Measurements from ENCODE around the gene BUD13.

The BUD13 gene

DNA sequence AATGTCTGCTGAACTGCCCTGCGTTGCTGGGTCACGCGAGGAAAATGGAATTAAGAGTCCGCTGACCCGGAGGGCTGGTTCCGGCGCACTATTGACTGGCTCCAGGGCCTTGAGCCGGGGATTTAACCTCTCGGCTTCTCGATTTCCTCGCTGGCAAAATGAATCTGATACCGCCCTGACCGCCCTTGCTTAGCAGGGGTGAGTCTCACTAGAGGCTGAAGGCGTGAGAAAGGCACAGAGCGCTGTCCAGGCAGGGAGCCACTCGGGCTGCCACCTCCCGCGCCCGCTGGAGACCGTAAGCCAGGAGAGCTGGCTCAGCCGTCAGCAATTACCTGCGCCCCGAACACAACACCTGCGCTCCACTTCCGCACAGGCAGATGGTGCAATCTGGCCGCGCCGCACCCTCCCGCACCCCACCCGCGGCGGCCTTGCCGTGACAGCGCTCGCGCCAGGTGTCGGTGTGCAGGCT, 65.6 kb downstream of the BUD13 start:
- H3K27ac ChIP-seq (ENCODE audit: low read length), result no peak overlapping the region
- H3K9me3 ChIP-seq (ENCODE audit: insufficient read depth, low read depth, low read length), result no peaks in the 10 kb centered on the region
- peaks cover 23% of the 10 kb centered on the region for H3K4me1 ChIP-seq (ENCODE audit: insufficient read depth, low read length)
- H3K36me3 ChIP-seq (ENCODE audit: insufficient read depth, low read depth, low read length), result no peaks in the 10 kb centered on the region
- no peak overlapping the region for H3K4me3 ChIP-seq (ENCODE audit: low read length)
- H3K27me3 ChIP-seq (ENCODE audit: insufficient read depth, low read length), result peaks cover 15% of the 10 kb centered on the region
- no peak overlapping the region for H3K9ac ChIP-seq (ENCODE audit: low read depth, low read length)

DNA sequence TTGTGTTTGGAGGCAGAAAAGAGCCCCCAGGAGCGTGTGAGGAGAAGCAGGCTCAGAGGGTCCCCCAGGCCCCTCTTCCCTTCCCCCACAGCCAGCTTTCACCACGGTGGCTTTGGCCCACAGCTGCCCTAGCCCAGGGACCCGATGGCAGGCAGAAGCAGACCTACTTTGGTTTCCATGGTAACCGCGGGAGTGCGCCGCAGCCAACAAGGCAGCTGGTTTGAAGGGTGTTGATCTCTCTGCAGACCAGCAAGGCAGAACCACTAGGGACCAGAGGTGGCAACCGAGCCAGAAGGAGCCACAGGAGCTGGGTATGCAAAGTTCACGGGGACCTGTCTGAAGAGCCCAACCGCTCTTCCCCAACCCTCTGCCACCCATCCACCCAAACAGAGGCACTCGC, 69.4 kb downstream of the BUD13 start:
- no peak overlapping the region for H3K27ac ChIP-seq (ENCODE audit: low read length)
- no peaks in the 10 kb centered on the region for H3K27me3 ChIP-seq (ENCODE audit: insufficient read depth, low read length)
- peaks cover 11% of the 10 kb centered on the region; the same call in 1 of the 2 replicates for H3K4me1 ChIP-seq (ENCODE audit: insufficient read depth, low read length)

DNA sequence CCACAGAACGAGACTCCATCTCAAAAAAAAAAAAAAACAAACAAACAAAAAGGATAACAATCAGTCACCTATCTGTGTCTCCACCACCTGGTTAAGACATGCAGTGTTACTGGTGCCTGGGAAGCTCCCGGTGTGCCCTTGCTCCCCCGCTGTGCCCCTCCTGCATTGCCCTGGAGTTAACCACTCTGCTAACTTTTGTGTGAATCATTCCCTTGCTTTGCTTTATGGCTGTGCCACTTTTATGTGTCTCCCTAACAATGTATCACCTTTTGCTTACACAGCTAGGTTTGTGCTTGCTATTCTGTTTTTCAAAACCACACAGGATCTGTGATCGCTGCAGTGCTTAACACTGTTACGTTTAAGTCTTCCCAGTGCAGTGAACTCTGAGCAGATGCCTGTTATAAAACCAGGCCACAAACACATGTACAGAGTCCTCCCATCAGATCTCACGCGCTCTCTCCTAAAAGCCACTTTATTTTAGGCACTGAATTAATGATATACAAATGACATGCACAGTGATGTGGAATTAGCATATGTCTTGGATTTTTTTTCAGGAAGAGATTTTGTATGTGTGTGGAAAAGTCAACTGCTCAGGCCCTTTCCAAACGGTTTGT, 69.9 kb downstream of the BUD13 start:
- Histone ChIP-seq H3K9me3 (ENCODE audit: insufficient read depth, low read depth, low read length) (no peaks in the 10 kb centered on the region), H3K27me3 (ENCODE audit: insufficient read depth, low read length) (no peaks in the 10 kb centered on the region), H3K4me1 (ENCODE audit: insufficient read depth, low read length) (peaks cover 11% of the 10 kb centered on the region; the same call in 1 of the 2 replicates), H3K36me3 (ENCODE audit: insufficient read depth, low read depth, low read length) (no peaks in the 10 kb centered on the region), H3K4me3 (ENCODE audit: low read length) (no peak overlapping the region), H3K27ac (ENCODE audit: low read length) (no peak overlapping the region), H3K9ac (ENCODE audit: low read depth, low read length) (no peak overlapping the region)

More for the DNA sequence above, 69.4 kb downstream of the BUD13 start:
- H3K4me3 ChIP-seq (ENCODE audit: low read length), result no peak overlapping the region
- no peaks in the 10 kb centered on the region for H3K9me3 ChIP-seq (ENCODE audit: insufficient read depth, low read depth, low read length)
- H3K36me3 ChIP-seq (ENCODE audit: insufficient read depth, low read depth, low read length), result no peaks in the 10 kb centered on the region
- H3K9ac ChIP-seq (ENCODE audit: low read depth, low read length), result no peak overlapping the region

DNA sequence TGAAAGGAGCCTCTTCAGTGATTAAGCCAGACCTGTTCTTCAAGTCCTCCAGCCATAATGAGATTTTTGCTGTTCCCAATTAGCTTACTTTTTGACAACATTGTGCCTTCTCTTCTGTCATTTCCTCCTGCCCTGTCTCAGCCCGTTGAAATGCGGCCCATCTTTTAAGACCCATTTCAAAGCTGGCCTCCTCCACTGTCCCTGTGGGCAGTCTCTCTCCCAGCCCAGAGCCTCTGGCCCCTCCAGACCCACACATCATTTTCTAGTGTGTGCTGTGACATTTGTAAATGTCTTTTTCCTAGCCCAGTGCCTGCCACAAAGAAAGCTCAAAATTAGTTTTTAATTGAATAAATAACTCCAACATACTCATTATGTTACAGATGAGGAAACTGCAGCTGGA, 70.9 kb downstream of the BUD13 start:
- no peaks in the 10 kb centered on the region for H3K36me3 ChIP-seq (ENCODE audit: insufficient read depth, low read depth, low read length)
- H3K27me3 ChIP-seq (ENCODE audit: insufficient read depth, low read length), result no peaks in the 10 kb centered on the region
- H3K4me3 ChIP-seq (ENCODE audit: low read length), result no peak overlapping the region
- no peak overlapping the region for H3K27ac ChIP-seq (ENCODE audit: low read length)
- no peak overlapping the region for H3K9ac ChIP-seq (ENCODE audit: low read depth, low read length)
- H3K4me1 ChIP-seq (ENCODE audit: insufficient read depth, low read length), result peaks cover 12% of the 10 kb centered on the region; the same call in 1 of the 2 replicates
- H3K9me3 ChIP-seq (ENCODE audit: insufficient read depth, low read depth, low read length), result no peaks in the 10 kb centered on the region

DNA sequence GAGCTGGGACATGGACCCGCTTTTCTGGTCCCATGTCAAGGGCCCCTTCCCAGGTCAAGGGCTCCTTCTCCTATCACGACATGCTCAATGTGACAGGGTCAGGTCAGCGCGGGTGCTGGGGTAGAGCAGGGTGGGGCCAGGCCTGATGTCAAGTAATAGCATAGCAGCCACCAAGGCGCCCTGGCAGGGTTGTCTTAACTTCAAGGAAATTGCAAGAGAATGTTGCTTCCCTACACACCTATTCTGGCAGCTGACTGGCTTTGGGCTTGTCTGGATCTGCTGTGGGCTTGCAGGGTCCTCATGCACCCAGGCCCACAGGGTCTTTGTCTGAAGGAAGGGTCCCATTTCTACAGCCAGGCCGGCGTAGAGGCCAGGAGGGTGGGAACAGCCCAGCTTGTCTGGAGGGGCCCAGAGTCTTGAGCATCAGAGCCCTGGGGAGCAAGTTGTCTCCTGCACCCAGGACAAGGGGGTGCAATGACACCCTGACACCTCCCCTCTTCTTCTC, 71.4 kb downstream of the BUD13 start:
- Histone ChIP-seq H3K27ac (ENCODE audit: low read length) (no peak overlapping the region), H3K4me1 (ENCODE audit: insufficient read depth, low read length) (peaks cover 15% of the 10 kb centered on the region; the same call in 1 of the 2 replicates)

DNA sequence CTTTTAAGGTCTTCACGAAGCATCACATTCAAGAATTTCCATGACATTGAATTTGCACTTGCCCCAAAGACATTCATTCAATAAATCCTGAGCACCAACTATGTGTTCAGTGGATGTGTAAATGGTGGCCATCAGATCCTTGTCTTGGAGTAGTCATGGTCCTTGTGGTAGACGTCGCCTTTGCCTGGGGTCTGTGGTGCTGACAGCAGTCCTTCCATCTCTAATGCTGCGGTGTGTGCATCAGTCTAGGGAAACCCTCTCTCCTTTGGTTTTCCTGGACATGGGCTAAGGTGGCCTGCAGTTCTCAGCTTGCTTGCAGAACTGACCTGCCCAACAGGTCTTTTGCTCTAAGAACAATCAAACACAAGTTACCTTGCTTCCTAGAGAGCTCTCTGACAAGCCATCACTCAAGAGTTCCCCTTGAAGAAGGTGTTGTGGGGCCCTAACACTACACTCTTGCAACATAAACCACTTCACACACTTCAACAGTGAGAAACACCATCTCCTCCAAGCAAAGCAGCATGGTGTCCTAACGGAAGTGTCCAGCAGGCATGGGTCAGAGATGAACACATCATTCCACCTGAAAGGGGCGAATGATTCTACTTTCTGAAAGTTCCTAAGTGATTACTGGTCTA, 72.1 kb downstream of the BUD13 start:
- Histone ChIP-seq H3K36me3 (ENCODE audit: insufficient read depth, low read depth, low read length) (no peaks in the 10 kb centered on the region), H3K9me3 (ENCODE audit: insufficient read depth, low read depth, low read length) (no peaks in the 10 kb centered on the region), H3K4me1 (ENCODE audit: insufficient read depth, low read length) (peaks cover 18% of the 10 kb centered on the region; the same call in 1 of the 2 replicates), H3K27me3 (ENCODE audit: insufficient read depth, low read length) (no peaks in the 10 kb centered on the region), H3K4me3 (ENCODE audit: low read length) (no peak overlapping the region), H3K9ac (ENCODE audit: low read depth, low read length) (no peak overlapping the region), H3K27ac (ENCODE audit: low read length) (no peak overlapping the region)

More for the DNA sequence above, 71.4 kb downstream of the BUD13 start:
- Histone ChIP-seq H3K9me3 (ENCODE audit: insufficient read depth, low read depth, low read length) (no peaks in the 10 kb centered on the region), H3K36me3 (ENCODE audit: insufficient read depth, low read depth, low read length) (no peaks in the 10 kb centered on the region), H3K9ac (ENCODE audit: low read depth, low read length) (no peak overlapping the region), H3K27me3 (ENCODE audit: insufficient read depth, low read length) (no peaks in the 10 kb centered on the region), H3K4me3 (ENCODE audit: low read length) (no peak overlapping the region)

Data from iPS-20b (cell line).